Measurements from ENCODE around the gene SPINK8. TPM values are rescaled to one million over a fixed set of nuclear protein-coding genes. Genes with fewer than 3 reads are reported as not detected.

The SPINK8 gene

Small RNA genes within 50 kb of the gene (small RNA-seq; reads per million reads assigned to genes)
- gene MIR2115, result not detected
- not detected for gene RF00019
- not detected for gene RN7SL321P

All from skeletal muscle satellite cell (primary cell).